Measurements from ENCODE around the gene PLEKHN1.
A peak's percentile ranks its signal among the peaks of the same experiment; 100 is the strongest.

The PLEKHN1 gene

GRCh38 chr1:960363-961131, 5.7 kb upstream of the PLEKHN1 start, which contains the start of gene KLHL17:
Gene KLHL17 (plus strand): TSS chr1:960584. CDS start chr1:960694, 110 bp downstream.
- no peak for TF ChIP-seq CTCF (IDR thresholded peaks at IDR 0.05; ENCODE audit: low read depth, low read length, missing control alignments)
- in situ Hi-C loops (cut with HindIII; ENCODE audit: low sequenced_read_pairs), result no loop called here
- no peak for DNase-seq (ENCODE audit: low read depth)
- H3K4me3 ChIP-seq (ENCODE audit: low read depth, low read length), result peak within 1 kb of the TSS; percentile 59

DNA sequence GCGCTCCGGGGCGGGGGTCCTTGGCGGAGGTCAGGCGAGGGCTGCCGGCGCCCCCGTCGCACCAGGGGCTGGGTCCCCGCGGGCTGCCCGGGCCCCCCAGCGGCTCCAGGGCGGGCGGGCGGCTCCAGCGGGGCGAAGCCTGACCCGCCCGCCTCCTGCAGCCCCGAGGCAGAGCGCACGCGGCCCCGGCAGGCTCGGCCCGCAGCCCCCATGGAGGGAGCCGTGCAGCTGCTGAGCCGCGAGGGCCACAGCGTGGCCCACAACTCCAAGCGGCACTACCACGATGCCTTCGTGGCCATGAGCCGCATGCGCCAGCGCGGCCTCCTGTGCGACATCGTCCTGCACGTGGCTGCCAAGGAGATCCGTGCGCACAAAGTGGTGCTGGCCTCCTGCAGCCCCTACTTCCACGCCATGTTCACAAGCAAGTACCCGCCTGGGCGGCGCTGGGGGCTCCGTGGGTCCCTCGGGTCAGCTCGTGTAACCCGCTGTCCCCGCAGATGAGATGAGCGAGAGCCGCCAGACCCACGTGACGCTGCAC, 5.1 kb upstream of the PLEKHN1 start:
- in situ Hi-C loops (cut with HindIII; ENCODE audit: low sequenced_read_pairs), result no loop called here
- peak overlapping the region; percentile 59 for H3K4me3 ChIP-seq (ENCODE audit: low read depth, low read length)
- no peak for TF ChIP-seq CTCF (IDR thresholded peaks at IDR 0.05; ENCODE audit: low read depth, low read length, missing control alignments)
- no peak for DNase-seq (ENCODE audit: low read depth)

DNA sequence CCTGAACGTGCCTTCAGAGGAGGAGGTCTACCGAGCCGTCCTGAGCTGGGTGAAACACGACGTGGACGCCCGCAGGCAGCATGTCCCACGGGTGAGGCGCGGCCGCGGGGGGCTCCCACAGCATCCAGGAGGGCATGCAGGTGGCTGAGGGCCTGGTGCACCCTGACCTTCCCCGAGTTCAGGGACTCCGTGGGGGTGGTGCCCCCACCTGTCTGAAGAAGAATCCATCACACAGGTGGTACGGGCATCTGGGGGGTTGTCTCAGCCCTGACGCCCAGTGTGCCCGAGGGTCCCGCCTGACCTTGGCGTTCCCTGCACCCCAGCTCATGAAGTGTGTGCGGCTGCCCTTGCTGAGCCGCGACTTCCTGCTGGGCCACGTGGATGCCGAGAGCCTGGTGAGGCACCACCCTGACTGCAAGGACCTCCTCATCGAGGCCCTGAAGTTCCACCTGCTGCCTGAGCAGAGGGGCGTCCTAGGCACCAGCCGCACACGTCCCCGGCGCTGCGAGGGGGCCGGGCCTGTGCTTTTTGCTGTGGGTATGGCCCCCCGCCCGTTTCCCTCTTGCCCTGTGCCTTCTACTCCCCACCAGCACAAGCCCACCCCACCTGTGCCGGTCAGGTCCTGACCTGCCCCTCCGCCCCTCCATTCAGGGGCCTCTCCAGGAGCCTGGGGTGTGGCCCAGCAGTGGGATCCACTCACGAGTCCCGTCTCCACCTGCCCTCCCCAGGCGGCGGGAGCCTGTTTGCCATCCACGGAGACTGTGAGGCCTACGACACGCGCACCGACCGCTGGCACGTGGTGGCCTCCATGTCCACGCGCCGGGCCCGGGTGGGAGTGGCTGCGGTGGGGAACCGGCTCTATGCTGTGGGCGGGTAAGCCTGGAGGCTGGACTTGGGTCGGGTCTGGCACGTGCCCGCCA, 3.6 kb upstream of the PLEKHN1 start:
- H3K4me3 ChIP-seq (ENCODE audit: low read depth, low read length), result no peak overlapping the region
- in situ Hi-C loops (cut with HindIII; ENCODE audit: low sequenced_read_pairs), result no loop called here
- DNase-seq (ENCODE audit: low read depth), result no peak
- no peak for TF ChIP-seq CTCF (IDR thresholded peaks at IDR 0.05; ENCODE audit: low read depth, low read length, missing control alignments)

DNA sequence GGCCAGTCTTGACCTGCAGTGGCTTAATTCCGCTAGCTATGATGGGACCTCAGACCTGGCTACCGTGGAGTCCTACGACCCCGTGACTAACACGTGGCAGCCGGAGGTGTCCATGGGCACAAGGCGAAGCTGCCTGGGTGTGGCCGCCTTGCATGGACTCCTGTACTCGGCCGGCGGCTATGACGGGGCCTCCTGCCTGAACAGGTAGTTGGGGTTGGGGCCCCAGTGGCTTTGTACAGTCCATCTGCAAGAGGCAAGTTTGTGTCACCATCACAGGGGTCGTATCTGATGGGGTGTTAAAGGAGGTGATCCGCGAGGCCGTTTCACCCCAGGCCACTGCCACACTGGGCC, 3.0 kb upstream of the PLEKHN1 start:
- H3K4me3 ChIP-seq (ENCODE audit: low read depth, low read length), result no peak overlapping the region
- TF ChIP-seq CTCF (IDR thresholded peaks at IDR 0.05; ENCODE audit: low read depth, low read length, missing control alignments), result no peak
- in situ Hi-C loops (cut with HindIII; ENCODE audit: low sequenced_read_pairs), result no loop called here
- no peak for DNase-seq (ENCODE audit: low read depth)

GRCh38 chr1:963746-964525, 2.3 kb upstream of the PLEKHN1 start:
- no peak overlapping the region for H3K4me3 ChIP-seq (ENCODE audit: low read depth, low read length)
- in situ Hi-C loops (cut with HindIII; ENCODE audit: low sequenced_read_pairs), result no loop called here
- no peak for DNase-seq (ENCODE audit: low read depth)
- TF ChIP-seq CTCF (IDR thresholded peaks at IDR 0.05; ENCODE audit: low read depth, low read length, missing control alignments), result no peak
